Liver (tissue), 3 donors: ENCODE results near the gene TANGO2.

ENCODE experiments used
- ATF3 ChIP-seq: IDR thresholded peaks from 2 replicates; pipeline ENCODE4 v1.6.1; 2016; ENCODE audit warnings: antibody characterized with exemption
- CTCF ChIP-seq: fragments of 150-350 bp; IDR thresholded peaks from 2 replicates; pipeline ENCODE4 v1.5.1; 2017; ENCODE audit warnings: improper control_type of control experiment, low read depth, low read length; ENCODE audit not compliant: missing input control
- GABPA ChIP-seq, 2 donors: IDR thresholded peaks in 1 of 2; conservative IDR thresholded peaks in 1 of 2; 2 replicates each; pipeline ENCODE4 v1.6.1; 2016; ENCODE audit warnings: antibody characterized with exemption in 2 of 2, mild to moderate bottlenecking in 1 of 2, moderate library complexity in 1 of 2
- JUND ChIP-seq, 2 donors: IDR thresholded peaks; 2 replicates each; pipeline ENCODE4 v1.6.1; 2016; ENCODE audit warnings: antibody characterized with exemption in 2 of 2
- RAD21 ChIP-seq, 2 donors: IDR thresholded peaks; 2 replicates each; pipeline ENCODE4 v1.6.1; 2016; ENCODE audit warnings: antibody characterized with exemption in 2 of 2, mild to moderate bottlenecking in 2 of 2
- REST ChIP-seq: IDR thresholded peaks from 2 replicates; pipeline ENCODE4 v1.6.1; 2016; ENCODE audit warnings: antibody characterized with exemption, mild to moderate bottlenecking
- donor health status: healthy.
- donor health status: healthy.

GRCh38 chr22:20051927-20052308 is 31.0 kb downstream of the TANGO2 start:
- TF ChIP-seq CTCF (no peak), RAD21 (IDR thresholded peaks at IDR 0.05) (no peak), REST (no peak), JUND (IDR thresholded peaks at IDR 0.05) (no peak), ATF3 (no peak), GABPA (IDR thresholded peaks at IDR 0.05 in 1 of 2, conservative IDR thresholded peaks at IDR 0.05 in 1 of 2) (no peak)
